Measurements from ENCODE around the gene APOC1.
A peak's percentile ranks its signal among the peaks of the same experiment; 100 is the strongest.

Gene APOC1

DNA sequence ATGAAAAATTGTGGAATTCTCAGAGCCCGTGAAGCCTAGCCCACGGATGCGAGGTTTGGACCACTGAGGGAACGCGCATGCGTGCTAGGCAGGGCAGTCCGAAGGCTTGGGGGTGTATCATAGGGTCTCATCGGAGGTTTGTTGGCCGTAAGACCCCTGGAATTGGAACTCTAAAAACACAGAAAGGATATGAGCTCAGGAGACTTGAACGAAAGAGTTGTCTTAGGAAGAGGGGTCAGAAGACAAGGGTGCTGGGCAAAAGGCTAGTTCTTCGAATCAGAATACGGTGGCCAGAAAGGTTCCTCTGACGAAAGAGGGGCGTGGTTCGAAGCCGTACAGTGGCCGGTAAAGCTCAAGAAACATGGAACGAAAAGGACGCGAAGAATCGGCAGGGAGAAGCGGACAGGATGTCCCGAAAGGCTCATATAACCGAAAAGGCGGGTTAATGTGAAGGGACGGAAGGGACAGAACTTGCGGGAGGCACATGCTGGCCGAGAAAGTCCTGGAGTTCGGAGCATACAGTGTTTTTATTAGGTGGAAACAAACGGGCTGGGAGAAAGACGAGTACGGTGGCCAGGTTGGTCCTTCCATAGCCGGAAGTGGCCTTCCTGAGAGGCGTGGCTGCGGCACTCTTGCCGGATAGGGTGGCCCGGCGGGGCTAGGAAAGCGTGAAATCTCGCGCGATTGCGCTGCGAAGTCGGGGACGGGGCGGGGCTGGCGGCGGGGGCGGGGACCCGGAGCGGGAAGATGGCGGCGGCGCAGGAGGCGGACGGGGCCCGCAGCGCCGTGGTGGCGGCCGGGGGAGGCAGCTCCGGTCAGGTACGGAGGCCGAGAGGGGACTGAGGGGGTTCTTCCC is 40.5 kb downstream of the APOC1 start, which contains the start of gene CLPTM1:
Gene CLPTM1, plus strand, starts transcription at position 732 of the 856 bp plus-strand sequence. Its CDS starts 16 bp downstream, at position 748.
- no peaks in the 10 kb centered on the region for H3K9me3 Mint-ChIP-seq
- H3K4me1 Mint-ChIP-seq, result peaks cover 40% of the 10 kb centered on the region
- DNase-seq (ENCODE audit: low spot score in 2 of 2), result peak; percentile 91 to 96
- H3K27ac Mint-ChIP-seq, result peak within 1 kb of the TSS; percentile 92
- ATAC-seq, result peak; percentile 96
- H3K4me3 Mint-ChIP-seq, result peak within 1 kb of the TSS; percentile 87
- peaks cover 19% of the 10 kb centered on the region for H3K36me3 Mint-ChIP-seq

DNA sequence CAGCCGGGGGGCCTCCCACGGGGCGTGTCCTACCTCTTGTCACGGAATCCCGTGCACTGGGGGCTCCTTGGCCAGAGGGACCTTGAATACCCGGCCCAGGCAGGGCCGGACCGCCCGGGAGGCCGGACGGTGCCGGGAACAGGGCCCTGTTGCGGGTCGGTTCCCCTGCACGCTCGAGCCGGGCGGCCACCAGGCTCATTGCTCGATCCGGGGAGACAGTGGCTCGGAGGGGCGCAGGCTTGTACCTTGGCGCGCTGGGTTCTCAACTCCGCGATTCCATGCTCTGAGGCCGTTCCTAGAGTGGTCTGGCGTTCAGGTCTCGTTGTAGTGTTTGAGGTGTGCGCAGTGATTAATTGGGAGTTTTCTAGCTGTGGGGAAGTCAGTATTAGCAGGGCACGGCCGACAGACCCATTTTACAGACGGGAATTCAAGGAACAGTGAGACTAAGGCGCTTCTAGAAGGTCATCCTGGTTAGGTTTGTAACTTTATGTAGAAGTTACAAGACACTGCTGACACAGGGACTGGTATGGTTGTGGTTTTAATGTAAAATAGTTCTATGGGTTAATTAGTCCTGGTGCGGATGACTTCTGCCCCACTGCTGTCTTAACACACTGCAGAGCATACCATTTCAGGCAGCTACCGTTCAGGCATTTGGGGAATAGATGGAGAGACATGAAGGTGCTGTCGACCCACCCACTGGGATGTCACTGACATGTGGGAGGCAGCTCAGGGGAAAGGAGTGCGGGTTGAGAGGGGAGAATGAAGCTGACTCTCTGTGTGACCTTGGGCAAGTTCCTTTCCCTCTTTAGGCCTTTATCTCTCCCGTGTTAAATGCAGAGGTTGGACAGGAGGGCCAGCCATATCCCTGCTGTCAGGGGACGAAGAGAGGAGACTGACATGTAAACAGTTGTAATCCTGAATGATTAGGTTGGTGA is 41.4 kb downstream of the APOC1 start:
- peaks cover 49% of the 10 kb centered on the region for H3K4me1 Mint-ChIP-seq
- ATAC-seq, result peak; percentile 31

DNA sequence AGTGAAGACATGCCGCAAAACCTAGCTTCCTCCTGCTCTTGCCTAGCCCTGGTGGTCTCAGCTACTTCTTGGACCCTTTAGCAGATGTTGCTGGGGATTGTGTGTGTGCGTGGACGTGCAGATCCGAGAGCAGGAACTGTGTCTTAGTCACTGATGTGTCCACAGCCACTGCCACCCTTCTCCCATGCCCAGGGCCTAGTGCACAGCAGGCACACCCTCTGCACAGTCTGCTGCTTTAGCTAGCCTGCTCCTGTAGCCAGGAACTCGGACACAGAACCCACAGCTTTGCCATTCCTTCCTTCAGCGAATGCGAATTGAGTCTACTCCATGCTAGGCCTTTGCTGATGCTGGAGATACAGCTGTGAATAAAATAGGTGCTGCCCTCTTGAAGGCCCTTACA is 43.1 kb downstream of the APOC1 start:
- peaks cover 58% of the 10 kb centered on the region for H3K4me1 Mint-ChIP-seq
- peaks cover 35% of the 10 kb centered on the region for H3K36me3 Mint-ChIP-seq
- DNase-seq (ENCODE audit: low spot score in 2 of 2), result no peak
- peak overlapping the region; percentile 92 for H3K27ac Mint-ChIP-seq
- peak overlapping the region; percentile 87 for H3K4me3 Mint-ChIP-seq
- no peak for ATAC-seq
- no peaks in the 10 kb centered on the region for H3K9me3 Mint-ChIP-seq

More for the DNA sequence above, 41.4 kb downstream of the APOC1 start:
- Mint-ChIP-seq H3K9me3 (no peaks in the 10 kb centered on the region), H3K4me3 (peak overlapping the region; percentile 87), H3K27ac (peak overlapping the region; percentile 92), H3K36me3 (peaks cover 25% of the 10 kb centered on the region)
- DNase-seq (ENCODE audit: low spot score in 2 of 2), result no peak

DNA sequence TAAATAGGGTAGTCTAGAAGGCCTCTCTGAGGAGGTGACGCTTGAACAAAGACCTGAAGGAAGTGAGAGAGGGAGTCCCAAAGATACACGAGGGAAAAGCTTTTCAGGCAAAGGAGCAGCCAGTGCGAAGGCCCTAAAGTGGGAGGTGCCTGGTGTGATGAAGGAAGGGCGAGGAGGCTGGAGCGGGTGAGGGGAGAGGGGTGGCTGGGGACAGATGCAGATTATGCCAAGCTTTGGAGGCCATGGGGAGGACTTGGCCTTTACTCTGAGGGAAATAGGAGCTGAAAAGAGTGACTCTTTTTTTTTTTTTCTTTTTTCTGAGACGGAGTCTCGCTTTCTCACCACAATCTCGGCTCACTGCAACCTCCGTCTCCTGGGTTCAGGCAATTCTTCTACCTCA is 43.7 kb downstream of the APOC1 start:
- H3K4me1 Mint-ChIP-seq, result peaks cover 58% of the 10 kb centered on the region
- peaks cover 41% of the 10 kb centered on the region for H3K36me3 Mint-ChIP-seq
- no peaks in the 10 kb centered on the region for H3K9me3 Mint-ChIP-seq
- ATAC-seq, result no peak
- no peak overlapping the region for H3K4me3 Mint-ChIP-seq
- peak overlapping the region; percentile 92 for H3K27ac Mint-ChIP-seq
- DNase-seq (ENCODE audit: low spot score in 2 of 2), result no peak

DNA sequence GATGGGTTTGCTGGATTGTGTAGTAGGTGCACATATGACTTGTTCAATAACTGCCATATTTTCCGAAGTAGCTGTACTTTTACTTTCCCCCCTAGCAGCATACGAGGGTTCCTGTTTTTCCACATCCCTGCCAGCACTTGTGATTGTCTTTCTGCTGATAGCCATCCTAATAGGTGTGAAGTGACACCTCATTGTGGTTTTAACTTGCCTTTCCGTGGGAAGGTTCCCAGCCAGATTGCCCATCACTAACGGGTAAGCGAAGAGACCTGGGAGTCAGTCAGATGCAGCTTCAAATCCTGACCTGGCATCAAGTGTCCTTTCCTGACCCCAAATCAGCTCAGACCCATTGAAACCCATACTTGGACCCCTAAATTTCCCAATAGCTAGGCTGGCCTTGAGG is 45.3 kb downstream of the APOC1 start:
- peak overlapping the region; percentile 92 for H3K27ac Mint-ChIP-seq
- peaks cover 54% of the 10 kb centered on the region for H3K4me1 Mint-ChIP-seq
- ATAC-seq, result no peak
- peaks cover 50% of the 10 kb centered on the region for H3K36me3 Mint-ChIP-seq
- no peak overlapping the region for H3K4me3 Mint-ChIP-seq
- no peaks in the 10 kb centered on the region for H3K9me3 Mint-ChIP-seq
- DNase-seq (ENCODE audit: low spot score in 2 of 2), result no peak

DNA sequence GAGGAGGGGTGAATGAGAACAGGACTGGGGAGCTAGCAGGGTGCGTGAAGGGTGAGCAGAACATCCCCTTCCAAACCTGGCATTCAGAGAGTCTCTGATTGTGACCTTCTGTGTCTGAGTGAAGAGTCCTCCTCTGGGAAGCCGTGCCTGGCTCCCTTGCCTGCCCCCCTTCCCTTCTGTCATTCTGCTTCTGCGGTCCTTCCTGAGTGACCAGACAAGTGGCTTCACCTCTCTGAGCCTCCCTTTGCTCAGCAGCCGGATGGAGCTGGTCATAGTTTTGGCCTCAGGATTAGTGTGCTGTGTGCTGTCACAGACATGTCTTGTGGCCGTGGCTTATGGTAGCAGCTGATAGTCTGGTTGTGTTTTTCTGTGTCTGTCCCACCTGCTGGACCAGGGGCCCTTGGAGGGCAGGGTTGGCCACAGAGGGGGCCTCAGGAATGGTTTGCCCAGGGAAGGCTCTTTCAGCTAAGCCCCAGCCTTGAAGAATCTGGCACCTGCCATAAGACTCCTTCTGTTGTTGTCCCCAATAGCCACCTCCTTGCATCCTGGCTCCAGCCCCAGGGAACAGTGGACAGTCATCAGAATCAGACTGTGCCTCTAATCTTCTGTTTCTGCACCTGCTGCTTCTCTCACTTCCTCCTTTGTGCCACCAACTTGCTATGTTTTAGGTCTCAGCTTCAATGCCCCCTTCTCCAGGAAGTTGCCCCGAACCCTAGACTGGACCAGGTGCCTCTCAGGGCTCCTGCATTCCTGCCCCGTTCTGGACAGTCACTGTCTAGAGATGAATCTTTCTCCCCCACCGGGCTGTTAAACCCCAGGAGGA is 46.7 kb downstream of the APOC1 start:
- Mint-ChIP-seq H3K27ac (peak overlapping the region; percentile 92), H3K36me3 (peaks cover 60% of the 10 kb centered on the region), H3K4me1 (peaks cover 46% of the 10 kb centered on the region), H3K4me3 (no peak overlapping the region), H3K9me3 (no peaks in the 10 kb centered on the region)
- DNase-seq (ENCODE audit: low spot score in 2 of 2) (no peak), ATAC-seq (no peak)

DNA sequence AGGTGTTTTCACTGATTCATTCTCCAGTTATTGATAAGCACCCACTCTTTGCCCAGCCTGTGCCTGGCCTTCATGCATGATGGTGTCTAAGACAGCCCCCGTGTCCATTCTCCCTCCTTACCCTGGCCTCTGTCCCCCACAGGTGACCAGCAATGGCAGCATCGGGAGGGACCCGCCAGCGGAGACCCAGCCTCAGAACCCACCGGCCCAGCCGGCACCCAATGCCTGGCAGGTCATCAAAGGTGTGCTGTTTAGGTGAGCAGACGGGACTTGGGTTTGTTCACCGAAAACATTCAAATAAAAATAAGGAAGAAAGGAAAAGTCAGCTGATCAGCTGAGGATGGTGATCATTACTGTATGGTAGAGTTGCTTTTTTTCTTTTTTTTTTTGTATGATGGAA is 47.4 kb downstream of the APOC1 start:
- peak overlapping the region; percentile 92 for H3K27ac Mint-ChIP-seq
- DNase-seq (ENCODE audit: low spot score in 2 of 2), result no peak
- no peak for ATAC-seq
- H3K9me3 Mint-ChIP-seq, result no peaks in the 10 kb centered on the region
- peaks cover 39% of the 10 kb centered on the region for H3K4me1 Mint-ChIP-seq
- peaks cover 67% of the 10 kb centered on the region for H3K36me3 Mint-ChIP-seq
- H3K4me3 Mint-ChIP-seq, result no peak overlapping the region

DNA sequence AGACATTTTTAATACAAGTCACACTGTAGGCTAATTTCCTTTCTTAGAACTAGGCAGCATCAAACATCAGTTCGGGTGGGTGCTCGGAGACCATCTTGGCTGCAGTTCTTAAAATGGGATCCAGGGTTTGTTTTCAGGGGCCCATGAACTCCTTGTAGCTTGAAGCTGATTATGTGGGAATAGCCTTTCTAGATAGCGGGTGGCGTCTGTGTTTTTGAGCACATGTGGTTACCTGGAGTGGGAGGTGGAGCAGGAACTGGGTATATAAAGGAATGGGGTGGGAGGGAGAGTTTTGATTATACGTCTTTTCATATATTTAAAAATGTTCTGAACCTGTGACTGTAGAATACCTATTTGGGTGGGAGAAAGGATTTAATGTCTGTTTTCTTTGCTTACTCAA is 53.7 kb downstream of the APOC1 start:
- no peak overlapping the region for H3K4me3 Mint-ChIP-seq
- H3K36me3 Mint-ChIP-seq, result peaks cover 95% of the 10 kb centered on the region
- ATAC-seq, result no peak
- H3K4me1 Mint-ChIP-seq, result peaks cover 8% of the 10 kb centered on the region
- no peak for DNase-seq (ENCODE audit: low spot score in 2 of 2)
- H3K9me3 Mint-ChIP-seq, result no peaks in the 10 kb centered on the region
- H3K27ac Mint-ChIP-seq, result peak overlapping the region; percentile 29

DNA sequence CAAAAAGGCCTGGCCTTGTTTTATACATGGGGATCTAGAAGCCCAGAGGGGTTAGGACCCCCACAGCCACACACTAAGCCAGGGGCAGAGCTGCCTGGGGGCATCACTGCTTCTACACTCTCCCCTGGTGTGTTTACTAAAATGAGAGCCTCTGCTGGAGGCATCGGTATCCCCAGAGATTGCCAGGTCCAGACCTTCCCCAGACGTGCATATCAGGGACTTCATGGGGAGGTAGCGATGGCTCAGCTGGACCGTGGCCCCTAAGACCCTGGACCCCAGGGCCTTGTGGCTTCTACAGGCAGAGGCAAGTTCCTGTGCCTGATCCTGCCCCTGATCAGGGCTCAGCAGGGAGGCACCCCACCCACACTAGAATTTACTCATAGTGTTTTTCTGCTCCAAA is 54.3 kb downstream of the APOC1 start:
- Mint-ChIP-seq H3K4me1 (peaks cover 8% of the 10 kb centered on the region), H3K9me3 (no peaks in the 10 kb centered on the region), H3K4me3 (no peak overlapping the region), H3K36me3 (peaks cover 95% of the 10 kb centered on the region), H3K27ac (no peak overlapping the region)
- DNase-seq (ENCODE audit: low spot score in 2 of 2) (no peak), ATAC-seq (no peak)
